ENCODE measurements around the gene LRRIQ3.

The LRRIQ3 gene

DNA sequence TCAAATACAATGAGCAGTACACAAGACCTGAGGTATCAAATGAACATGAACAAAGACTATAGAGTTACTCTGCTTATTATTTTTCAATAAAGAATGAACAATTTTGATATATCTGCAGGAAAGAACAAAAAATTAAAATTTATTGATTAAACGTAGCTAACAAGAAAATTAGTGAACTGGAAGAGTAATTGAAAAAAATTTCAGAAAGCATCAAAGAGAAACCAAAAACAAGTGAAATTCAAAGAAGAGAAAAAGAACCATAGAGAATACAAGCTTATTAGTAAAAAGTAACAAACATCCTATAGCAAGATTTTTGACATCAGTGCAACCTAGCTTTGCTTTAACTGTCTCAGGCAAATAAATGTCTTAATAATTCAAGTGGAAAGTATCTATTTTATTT is 106.6 kb downstream of the LRRIQ3 start:
- DNase-seq: no peak

GRCh38 chr1:74083128-74083527 is 114.8 kb downstream of the LRRIQ3 start:
- DNase-seq: no peak

GRCh38 chr1:74065081-74065480 is 132.9 kb downstream of the LRRIQ3 start:
- no peak for DNase-seq

DNA sequence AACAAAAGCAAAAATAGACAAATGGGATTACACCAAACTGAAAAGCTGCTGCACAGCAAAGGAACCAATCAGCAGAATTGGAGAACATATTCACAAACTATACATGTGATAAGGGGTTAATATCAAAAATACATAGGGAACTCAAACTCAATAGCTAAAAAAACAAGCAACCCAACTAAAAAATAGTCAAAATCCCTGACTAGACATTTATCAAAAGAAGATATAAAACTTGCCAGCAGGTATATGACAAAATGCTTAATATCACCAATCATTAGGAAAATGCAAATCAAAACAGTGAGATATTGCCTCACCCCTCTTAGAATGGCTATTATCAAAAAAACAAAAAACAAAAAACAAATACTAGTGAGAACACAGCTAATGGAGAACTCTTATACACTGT is 140.3 kb downstream of the LRRIQ3 start:
- no peak for DNase-seq

DNA sequence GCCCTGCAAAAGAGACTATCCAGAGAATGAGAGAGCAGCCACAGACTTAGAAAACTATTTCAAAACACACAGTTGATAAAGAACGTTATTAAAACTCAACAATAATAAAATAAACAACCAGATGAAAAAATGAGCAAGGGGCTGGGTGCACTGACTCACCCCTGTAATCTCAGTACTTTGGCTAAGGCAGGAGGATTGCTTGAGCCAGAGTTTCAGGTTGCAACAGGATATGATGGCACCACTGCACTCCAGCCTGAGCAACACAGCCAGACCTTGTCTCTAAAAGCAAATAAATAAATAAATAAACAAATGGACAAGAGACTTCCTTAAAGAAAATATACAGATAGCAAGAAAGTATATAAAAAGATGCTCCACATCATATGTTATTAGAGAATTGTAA is 144.6 kb downstream of the LRRIQ3 start:
- DNase-seq: peak; percentile 12

GRCh38 chr1:74050386-74050785 is 147.6 kb downstream of the LRRIQ3 start:
- no peak for DNase-seq

- DNase-seq: no peak
These were observed 159.9 kb downstream of the LRRIQ3 start for GRCh38 chr1:74038042-74038441.

- no peak for DNase-seq
These were observed 185.4 kb downstream of the LRRIQ3 start for GRCh38 chr1:74012583-74012982.

- no peak for DNase-seq
These were observed 186.2 kb downstream of the LRRIQ3 start for GRCh38 chr1:74011736-74012135.

DNA sequence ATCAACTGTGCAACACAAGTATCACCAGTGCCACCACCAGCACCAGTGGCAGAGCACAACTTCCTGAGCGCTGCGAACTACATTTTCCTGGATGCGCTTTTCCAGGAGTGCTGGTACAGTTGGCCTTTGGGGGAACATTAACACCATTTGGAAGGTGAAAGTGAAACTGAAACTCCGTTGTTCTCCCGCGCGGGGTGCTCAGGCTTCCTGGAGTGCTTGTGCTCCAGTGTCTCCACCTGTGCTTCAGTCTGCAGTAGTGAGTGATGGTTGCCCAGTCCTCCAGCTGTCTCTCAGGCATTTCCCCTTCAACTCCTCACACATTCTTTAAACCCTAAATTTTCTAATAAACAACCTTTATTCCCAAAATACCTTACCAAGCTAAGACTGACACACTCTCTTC is 187.8 kb downstream of the LRRIQ3 start:
- DNase-seq: peak; percentile 93

GRCh38 chr1:74005533-74005932 is 192.4 kb downstream of the LRRIQ3 start:
- DNase-seq: peak; percentile 13

- DNase-seq: no peak
These were observed 194.2 kb downstream of the LRRIQ3 start for GRCh38 chr1:74003806-74004205.

DNA sequence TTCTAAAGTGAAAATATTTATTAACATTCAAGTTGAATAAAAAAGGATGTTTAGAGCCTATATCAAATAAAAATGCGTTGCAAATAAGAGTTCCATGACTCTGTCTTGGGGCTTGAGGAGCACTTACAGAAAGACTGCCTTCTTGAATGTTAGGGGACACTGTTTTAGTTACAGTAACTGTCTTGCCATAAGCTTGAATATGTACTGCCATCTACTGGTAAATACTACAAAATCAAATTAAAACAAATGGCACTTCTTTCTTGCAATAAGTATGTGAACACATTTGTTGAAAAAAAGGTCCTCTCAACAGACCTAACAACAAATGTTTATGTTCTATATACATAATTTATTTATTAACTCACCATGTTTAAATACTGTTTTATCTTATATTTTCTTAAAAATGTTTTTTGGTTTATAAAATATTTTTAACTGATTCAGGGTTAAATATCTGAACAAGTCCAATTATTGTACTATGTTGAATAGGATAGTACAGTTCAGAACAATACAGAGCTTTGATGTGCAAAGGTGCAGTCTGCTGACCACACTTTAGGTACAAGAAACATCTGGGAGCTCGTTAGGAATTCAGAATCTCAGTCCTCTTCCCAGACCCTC is 199.5 kb downstream of the LRRIQ3 start:
- peak; percentile 82 for DNase-seq

- DNase-seq: peak; percentile 53
These were observed 217.5 kb downstream of the LRRIQ3 start for GRCh38 chr1:73980324-73981040.

DNA sequence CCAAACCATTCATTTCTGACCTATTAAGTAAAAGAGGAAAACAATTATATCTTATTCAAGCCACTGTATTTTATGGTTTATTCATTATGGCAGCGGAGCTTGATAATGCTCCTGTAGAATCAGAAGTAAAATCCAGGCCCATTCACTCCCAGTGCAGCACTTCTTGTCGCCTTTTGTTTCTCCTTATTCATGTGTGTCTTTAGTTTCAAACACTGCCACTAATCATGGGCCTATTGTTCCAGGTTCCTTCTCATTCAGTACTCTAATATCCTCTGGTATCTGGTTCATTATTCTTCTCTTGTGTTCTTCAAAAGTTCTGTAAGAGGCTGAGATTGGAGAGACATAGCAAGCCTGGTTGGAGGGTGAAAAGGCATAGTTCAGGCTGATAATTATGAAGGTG is 218.3 kb downstream of the LRRIQ3 start:
- DNase-seq: no peak

DNA sequence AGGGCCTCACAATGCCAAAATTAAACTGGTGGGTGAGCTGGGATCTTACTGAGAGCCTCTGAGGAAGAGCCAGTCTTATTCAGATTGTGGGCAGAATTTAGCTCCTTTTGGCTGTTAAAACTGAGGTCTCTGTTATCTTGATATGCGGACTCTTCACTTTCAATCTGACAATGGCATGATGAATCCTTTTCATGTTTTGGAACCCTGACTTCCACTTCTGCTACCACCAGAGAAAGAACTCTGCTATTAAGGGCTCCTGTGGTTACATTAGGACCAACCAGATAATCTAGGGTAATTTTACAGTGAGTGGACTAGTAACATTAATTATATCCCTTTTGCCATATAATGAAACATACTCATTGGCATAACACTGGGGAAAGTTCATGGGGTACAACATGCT is 219.0 kb downstream of the LRRIQ3 start:
- DNase-seq: no peak
